HG03280 (cell line): ENCODE measurements around the gene RASA3.
"Not testable (repeated sequence)": the region's sequence is repeated elsewhere in the genome, so short reads cannot be mapped to it uniquely, and the experiment has no call there.

Experiments
- ATAC-seq: cut with Tn5 transposase; IDR thresholded peaks from one replicate; pipeline ENCODE4 v1.9.1; 2021; ENCODE audit warnings: mild to moderate bottlenecking, moderate library complexity; ENCODE audit not compliant: unreplicated experiment

RASA3 gene

DNA sequence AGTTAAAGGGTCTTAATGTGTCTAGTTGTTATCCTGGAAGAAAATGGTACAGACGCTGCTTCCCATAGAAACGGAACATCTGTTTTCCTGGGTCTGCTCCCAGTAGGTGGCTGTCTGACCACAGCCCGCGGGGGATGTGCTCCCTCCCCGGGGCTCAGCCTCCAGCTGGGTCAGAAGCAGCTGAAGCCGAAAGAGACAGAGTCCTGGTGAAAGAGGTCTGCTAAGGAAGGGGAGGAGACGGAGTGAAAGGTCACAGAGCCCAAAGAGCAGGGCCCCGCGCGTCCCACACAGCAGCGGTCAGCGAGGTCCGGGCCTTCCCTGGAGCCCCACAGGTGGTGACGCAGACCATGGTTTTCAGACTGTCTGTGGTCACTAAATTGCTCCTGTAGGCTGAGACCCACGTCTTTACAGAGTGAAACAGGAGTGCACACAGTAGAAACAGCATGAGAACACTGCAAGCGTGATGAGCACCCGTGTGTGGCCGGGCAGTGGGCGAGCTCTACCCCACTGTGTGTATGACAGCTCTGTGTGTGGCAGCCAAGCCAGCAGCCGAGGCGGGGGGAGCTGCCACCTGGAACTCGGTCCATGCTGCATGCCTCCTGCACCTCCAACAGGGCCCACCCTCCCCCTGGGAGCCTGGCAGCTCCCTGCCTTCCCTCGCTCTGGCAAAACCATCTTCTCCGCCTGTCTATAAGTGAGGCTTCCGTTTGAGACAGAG, 106.5 kb downstream of the RASA3 start:
- ATAC-seq = no peak

DNA sequence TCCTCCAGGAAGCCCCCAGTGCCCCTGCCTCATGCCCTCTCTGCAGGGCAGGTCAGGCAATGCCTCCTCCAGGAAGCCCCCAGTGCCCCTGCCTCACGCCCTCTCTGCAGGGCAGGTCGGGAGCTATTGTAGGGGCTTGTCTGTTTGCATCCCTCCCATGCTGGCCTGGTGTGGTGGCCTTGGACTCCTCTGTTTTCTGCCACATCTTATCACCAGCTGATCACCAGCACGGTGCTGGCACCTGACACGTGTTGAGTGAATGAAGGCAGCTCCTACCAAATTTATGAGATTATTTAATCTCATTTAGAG, 107.1 kb downstream of the RASA3 start:
- ATAC-seq = no peak

DNA sequence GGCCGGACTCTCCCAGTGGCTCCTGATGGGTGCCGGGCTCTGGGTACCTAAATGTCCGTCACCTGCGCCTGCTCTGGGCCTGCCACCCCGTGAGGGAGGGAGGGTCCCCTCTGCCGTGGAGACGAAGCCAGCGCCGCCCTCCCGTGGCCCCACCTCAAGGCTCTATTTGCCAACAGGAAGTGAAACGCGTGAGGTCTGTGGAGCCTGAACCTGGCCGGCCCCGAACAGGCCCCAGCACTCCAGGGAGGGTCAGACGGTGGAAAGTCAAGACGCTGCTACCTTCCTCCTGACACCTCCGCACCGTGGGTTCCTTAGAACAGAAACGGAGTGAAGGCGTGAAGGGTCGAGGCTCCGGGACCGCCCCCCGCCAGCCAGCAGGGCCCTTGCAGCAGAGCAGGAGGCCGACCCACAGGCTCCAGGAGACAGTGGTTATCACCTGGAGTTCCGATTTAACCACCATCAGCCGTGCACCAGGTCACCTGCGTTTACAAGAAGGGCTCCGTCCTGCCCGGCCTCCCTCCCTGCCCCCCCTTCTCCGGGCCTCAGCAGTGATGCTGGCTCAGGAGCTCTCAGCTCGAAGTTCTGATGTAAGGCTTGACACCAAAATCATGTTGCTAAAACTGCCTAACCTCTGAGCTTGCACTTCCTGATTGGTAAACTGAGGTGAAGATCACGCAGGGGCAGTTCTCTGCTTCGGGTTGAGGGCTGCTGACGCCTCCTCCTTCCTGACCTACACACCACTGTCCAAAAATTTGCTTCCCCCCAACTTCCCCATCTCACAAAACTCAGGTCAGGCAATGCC, 107.6 kb downstream of the RASA3 start:
- ATAC-seq = peak; percentile 77

DNA sequence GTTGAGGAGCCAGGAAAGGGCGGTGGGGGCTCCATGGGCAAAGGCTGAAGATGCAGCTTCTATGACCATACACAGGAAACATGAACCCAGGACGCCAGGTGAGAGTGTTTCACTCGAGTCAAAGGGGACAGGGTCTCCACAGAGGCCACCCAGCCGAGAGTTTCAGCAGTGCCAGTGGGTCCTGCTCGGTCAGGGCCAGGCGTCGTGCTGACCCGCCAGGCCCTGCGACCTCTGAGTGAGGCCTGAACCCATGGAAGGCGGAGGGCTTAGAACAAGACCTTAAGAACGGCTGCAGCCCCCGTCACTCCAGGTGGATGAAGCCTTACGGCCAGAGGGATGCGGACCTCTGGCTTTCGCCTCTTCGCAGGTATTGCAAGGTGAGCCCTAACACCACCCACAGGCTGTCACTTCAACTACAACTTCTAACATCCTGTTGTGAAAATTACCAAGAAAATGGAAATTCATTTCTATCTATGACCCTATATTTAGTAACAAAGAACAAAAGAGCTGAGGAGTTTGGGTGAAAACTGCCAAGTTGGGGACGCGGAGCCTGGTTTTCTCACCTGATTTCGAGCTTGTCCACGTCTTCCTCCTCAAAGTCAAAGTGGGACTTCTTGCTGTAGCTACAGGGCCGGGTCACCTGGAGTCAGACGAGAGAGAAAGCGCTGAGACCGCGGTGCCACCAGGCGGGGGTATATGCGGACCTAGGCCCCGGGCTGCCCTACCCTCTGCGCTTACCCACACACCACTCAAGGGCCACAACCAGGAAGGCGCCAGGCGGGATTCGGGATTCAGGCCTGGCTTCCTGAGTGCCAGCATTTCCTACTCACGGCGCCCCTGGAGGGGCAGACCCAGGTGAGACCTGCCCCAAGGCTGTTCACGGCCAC, 108.5 kb downstream of the RASA3 start:
- ATAC-seq = no peak

DNA sequence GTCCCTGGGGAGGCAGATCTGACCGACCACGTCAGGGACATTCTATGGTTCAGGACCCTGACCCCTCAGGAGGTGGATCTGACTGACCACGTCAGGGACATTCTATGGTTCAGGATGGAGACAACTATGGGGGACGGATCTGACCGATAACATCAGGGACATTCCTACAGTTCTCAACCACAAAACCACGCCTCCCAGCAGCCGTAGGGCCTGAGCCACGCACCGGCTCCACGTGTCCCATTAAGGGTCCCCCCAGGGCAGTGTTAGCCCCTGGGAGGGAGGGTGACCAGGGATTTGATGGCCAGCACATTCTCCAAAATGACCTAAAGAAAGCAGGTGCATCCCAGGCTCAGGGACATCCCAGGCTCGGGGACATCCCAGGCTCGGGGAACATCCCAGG, 109.5 kb downstream of the RASA3 start:
- no peak for ATAC-seq

DNA sequence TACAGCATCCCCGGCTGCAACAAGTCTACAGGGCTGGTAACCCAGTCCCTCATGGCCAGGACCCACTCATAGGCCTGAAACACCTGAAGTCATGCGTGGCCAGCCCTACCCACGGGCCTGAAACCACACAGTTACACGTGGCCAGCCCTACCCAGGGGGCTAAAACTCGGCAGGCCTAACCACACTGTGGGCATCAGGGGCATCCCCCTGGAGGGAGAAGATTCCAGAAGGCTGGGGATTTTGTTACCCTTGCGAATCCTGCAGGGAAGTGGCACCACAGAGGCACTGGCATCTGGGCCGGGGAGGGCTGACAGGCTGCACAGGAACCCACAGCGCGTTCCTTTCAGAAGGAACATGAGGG, 110.1 kb downstream of the RASA3 start:
- ATAC-seq = no peak

DNA sequence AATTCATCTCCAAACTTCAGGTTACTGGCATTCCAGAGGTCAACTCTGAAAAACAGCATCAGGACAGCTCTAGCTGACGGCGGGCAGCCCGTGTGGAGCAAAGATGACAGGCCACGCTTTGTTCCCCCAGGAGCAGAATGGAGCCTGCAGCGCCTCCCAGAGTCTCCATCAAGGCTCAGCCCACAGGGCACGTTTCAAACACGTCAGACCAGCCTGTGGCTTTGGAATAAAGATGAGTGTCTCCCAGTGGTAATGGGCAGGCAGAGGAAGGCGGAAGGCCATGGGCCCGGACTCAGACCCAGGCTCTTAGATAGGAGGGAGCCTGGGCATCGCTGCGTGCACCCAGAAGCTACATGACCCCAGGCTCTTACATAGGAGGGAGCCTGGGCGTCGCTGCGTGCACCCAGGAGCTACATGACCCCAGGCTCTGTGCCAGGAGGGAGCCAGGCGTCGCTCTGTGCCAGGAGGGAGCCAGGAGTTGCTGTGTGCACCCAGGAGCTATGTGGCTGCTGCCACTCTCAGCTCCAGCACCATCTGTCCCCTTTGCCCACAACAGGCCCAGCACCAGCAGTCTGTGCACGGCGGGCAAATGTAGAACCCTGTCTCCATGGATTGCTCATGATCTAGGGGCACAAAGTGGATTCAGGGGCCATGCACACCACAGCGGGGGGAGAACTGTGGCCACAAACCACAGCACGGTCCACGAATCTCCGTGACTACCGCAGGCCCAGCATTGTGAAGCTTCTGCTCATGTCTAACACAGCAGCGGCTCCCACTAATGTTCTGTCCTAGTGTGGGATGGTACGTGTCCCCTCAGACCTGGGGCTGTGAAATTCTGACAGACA, 110.7 kb downstream of the RASA3 start:
- ATAC-seq = no peak

DNA sequence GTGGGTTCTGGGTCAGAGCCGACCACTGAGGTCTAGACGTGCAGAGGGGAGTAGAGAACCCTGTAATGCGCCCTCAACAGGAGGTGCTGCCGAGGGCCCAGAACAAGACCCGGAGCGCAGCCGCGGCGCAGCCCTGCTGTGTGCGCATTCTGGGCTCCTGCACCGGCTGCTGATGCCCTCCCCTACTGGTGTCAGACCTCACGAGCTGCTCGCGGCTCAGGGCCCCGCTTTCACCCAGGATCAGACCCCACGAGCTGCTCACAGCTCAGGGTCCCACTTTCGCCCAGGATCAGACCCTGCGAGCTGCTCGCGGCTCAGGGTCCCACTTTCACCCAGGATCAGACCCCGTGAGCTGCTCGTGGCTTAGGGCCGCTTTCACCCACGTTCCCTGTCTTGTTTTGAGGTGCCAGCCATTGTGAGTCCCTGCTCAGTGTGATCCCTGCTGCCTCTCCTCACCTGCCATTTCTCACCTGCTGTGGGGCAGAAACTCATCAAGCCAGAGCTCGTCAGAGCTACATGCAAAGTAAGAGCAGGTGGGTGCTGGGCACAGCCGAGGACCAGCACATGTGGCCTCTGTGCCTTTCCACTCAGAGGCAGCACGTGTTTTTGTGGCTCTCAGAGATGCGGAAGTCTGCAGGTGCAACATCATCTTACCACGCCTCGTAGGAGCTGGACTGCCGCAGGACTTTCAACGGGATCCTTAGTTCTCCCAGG, 111.5 kb downstream of the RASA3 start:
- no peak for ATAC-seq

DNA sequence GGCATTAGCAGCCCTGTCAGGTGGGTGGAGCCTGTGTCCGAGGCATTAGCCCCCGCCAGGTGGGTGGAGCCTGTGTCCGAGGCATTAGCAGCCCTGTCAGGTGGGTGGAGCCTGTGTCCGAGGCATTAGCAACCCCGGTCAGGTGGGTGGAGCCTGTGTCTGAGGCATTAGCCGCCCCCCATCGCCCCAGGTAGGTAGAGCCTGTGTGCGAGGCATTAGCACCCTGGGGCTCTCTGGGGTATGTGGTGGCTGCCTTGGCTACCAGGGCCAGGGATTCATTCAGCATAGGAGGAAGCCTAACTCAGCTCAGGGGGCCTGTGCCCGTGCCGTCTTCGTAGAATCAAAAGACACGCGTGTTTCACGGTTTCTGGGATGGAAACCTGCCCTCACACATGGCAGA, 112.3 kb downstream of the RASA3 start:
- ATAC-seq = not testable (repeated sequence)

DNA sequence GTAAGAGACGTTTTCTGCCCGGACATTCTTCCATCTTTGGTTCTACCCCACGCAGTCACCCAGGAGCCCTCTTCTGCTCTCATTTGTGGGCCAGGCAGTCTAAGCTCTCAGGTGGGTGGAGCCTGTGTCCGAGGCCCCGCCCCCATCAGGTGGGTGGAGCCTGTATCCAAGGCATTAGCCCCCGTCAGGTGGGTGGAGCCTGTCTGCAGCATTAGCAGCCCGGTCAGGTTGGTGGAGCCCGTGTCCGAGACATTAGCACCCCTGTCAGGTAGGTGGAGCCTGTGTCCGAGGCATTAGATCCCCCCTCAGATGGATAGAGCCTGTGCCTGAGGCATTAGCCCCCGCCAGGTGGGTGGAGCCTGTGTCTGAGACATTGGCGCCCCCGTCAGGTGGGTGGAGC, 113.1 kb downstream of the RASA3 start:
- no peak for ATAC-seq

DNA sequence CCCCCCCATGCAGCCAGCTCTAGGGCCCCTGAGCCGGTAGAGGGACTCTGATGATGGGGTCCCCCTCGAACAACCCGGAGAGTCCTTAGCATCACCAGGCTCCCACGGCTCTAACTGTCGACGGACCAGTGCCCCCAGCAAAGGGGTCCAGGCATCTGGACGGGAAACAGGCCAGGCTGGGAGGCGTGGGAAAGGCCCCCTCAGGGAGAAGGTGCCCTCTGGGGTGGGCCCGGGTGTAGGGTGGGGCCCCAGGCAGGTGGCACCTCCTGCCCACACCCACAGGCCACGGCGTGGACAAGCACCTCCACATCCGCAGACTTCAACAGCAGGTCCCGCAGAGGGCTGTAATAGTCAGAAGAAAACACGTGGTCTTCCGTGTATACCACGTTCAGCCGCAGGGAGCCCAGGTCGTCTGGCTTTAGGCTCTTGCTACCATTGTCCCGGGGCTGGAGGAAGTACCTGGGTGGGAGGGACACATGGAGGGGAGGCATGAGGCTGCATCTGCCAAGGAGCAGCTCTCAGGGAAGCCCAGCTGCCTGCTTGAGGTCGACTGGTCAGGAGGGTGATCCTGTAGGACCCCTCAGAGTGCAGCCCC, 113.9 kb downstream of the RASA3 start:
- ATAC-seq = no peak

DNA sequence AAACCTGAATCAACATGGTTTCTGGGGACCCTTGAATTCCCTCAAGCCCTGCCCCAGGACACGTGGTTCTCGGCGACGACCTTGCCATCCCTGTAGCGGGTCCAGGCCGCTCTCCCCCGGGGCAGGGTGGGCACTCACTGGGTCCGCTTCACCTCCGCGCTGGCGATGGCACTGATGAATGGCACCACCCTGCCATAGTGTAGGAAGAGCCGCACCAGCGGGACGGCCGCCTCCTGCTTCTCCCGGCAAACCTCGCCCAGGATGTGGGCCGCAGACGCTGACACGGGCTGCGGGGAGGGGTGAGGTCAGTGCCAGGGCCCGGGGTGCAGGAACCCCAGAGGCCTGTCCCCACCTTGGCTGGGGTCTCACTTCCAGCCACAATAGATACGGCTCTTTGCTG, 114.5 kb downstream of the RASA3 start:
- no peak for ATAC-seq

DNA sequence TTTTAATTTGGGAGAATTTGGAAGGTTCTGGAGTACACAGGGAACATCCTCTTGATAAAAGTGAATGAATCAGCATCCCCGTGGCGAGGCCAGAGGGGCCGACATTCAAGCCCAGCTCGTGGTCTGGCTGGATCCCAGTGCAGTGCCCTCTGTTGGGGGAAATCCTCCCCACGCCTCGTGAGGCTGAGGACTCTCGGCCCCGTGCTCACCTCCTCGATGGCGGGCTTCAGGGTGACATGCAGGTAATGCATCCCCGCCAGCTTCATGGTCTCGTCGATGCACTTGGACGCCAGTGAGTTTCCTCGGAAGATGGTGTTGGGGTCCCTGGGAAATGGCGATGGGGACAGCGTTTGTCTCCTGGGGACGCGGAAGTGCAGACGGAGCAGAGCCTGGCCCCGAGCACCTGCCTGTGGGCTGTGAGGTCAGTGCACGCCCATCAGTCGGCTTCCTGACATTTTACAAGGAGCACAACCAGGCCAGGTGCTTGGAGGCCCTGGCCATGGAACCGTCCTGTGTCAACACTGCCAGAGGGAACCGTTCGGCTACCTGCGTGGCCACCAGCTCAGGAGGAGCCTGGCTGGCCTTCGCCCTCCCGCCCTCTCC, 115.3 kb downstream of the RASA3 start:
- ATAC-seq = no peak

DNA sequence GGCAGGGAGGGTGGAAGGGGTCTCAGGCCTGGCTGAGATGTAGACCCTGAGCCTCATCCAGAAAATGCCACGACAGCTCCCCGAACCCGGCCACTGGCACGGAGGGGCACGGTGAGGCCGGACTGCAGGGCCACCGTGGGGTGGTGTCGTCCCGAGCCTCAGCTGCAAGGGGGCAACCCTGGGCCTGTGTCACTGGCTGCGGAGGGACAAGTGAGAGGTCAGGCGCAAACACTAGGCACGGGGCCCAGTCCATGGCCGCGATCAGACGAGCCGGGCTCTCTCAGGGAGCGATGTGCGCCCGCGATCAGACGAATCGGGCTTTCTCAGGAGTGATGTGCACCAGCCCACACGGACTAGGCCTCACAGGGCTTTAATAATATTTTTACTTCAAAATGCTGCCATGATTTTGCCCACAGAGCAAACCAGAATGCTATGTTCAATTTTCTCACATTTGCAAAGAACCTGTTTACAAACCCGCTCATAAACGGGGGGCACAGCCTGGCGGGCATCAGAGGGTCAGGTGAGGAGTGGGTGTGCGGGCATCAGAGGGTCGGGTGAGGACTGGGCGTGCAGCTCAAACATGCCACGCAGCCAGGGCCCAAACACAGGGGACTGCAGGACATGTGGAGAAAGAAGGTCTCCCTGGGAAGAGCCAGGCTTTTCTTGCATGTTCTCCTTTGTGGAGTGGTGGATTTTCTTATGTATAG, 115.9 kb downstream of the RASA3 start:
- ATAC-seq = no peak

DNA sequence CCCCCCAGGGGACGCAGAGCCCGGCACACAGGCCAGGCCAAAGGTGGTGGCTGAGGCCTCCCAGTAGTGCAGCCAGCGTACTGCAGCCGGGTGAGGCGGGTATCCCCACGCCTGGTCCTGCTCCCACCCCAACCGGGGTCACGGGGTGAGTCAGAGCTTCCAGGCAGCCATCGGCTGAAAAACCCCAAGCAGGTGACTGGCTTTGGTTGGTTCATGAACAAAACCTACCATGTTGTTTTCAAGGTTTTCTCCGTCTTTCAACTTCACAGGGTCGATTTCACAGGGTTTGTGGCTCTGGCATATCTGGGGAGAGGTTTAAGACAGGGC, 116.5 kb downstream of the RASA3 start:
- ATAC-seq = no peak

DNA sequence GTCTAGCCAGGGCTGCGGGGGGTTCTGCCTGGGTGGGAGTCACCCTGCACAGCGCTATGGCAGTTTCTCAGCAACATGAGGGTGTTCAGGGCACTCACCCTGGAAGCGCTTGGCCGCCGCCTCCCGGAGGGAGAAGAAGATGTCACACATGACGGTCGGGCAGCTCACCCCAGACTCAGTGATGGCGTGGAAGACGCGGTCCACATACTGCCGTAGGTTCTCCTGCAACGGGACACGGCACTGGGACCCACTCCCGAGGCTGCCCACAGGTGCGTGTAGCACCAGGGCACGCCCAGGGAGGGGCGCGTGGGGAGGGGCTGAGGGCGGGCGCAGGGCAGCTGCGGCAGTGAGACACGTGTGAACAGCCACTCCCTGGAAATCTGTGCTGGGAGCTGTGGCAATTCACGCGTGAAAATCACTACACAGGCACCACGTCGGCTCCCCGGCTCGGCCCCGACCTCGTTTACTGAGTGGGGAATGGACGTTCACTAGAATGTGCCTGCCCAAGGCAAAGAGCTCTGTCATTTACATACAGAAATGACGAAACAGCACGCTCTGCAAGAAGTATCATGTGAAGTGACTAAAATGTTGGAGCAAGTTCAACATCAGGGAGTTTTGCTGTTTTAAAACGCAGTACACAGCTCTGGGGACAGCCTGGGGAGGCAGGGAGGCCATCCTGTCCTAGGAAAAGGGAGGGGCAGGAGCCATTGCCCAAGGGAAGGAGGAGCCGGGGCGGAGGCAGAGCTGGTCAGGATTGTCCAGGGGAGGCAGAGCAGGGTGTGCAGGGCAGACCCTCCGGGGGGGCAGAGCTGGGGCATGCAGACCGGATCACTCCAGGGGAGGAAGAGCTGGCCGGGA, 117.1 kb downstream of the RASA3 start:
- no peak for ATAC-seq

DNA sequence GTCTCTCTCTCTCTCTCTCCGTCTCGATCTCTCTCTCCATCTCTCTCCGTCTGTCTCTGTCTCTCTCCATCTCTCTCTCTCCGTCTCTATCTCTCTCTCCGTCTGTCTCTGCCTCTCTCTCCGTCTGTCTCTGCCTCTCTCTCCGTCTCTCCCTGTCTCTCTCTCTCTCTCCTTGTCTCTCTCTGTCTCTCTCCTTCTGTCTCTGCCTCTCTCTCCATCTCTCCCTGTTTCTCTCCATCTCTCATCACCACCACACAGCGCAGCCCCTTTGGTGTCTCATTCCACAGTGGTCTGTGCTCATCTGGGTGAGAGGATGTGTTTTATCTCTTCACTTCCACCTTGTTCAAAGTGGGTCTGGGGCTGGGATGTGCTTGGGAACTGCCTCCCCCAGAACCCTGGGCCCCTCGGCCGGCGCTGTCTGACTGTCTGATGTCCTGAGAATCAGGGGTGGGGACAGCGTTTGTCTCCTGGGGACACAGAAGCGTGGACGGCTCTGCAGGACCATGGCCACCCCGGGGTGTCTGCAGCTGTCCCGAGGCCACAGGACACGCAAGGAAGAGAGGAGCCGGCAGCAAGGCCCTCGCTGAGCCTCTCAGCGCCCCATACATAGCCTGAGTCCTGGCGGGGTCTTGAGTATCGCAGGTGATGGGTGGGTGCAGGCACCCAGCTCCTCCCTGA, 118.3 kb downstream of the RASA3 start:
- no peak for ATAC-seq
